ENCODE data around the gene PACSIN2. TPM values are rescaled to one million over a fixed set of nuclear protein-coding genes. Genes with fewer than 3 reads are reported as not detected.
A peak's percentile ranks its signal among the peaks of the same experiment; 100 is the strongest.

The PACSIN2 gene
- total and polyA plus RNA-seq, 2 of the 13 experiments (the other 11 are each of a cell fraction or from before 2014, with no cell fraction given), result 54.1 to 68.8 TPM

DNA sequence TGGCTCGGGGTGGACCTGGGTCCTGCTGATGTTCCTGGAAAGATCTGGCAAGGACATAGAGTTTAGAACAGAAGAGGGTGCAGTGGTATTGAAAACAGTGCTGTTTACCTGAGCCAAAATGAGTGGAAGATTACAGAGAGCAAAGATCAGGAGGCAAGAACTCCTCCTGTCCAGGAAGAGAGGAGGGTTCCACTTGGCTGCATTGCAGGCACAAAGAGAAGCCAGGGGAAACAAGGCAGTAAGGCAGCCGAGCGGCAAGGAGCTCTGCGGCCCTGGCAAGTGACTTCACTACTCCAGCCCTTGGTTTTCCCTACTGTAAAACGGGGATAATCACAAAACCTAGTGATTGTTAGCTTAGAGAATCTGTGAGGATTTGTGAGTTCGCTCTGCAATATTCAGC lies 3.7 kb upstream of the PACSIN2 start (continued):
- TF ChIP-seq, protein P1, sequence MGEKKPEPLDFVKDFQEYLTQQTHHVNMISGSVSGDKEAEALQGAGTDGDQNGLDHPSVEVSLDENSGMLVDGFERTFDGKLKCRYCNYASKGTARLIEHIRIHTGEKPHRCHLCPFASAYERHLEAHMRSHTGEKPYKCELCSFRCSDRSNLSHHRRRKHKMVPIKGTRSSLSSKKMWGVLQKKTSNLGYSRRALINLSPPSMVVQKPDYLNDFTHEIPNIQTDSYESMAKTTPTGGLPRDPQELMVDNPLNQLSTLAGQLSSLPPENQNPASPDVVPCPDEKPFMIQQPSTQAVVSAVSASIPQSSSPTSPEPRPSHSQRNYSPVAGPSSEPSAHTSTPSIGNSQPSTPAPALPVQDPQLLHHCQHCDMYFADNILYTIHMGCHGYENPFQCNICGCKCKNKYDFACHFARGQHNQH (CRISPR knock-in tag; IDR thresholded peaks at IDR 0.05), result peak; percentile 85
- TF ChIP-seq BRD4 (CRISPR knock-in tag; IDR thresholded peaks at IDR 0.05) (peak; percentile 56; the same call in 1 of the 2 replicates), ZBTB7A (CRISPR knock-in tag; IDR thresholded peaks at IDR 0.05) (no peak), ZSCAN30 (CRISPR knock-in tag; IDR thresholded peaks at IDR 0.05) (peak; percentile 54; the same call in 1 of the 2 replicates), CBX5 (CRISPR knock-in tag; IDR thresholded peaks at IDR 0.05; ENCODE audit: borderline replicate concordance) (peak; percentile 34; the same call in 1 of the 2 replicates), THAP11 (CRISPR knock-in tag; IDR thresholded peaks at IDR 0.05) (peak; percentile 66), ZNF136 (CRISPR knock-in tag; IDR thresholded peaks at IDR 0.05; ENCODE audit: low read depth) (no peak), ZNF749 (CRISPR knock-in tag; IDR thresholded peaks at IDR 0.05; ENCODE audit: borderline replicate concordance) (no peak), POLR2AphosphoS5 (IDR thresholded peaks at IDR 0.05; ENCODE audit: low read depth, low read length) (peak; percentile 86), IRF2 (CRISPR knock-in tag; IDR thresholded peaks at IDR 0.05) (peak; percentile 59; the same call in 1 of the 2 replicates), ZNF773 (CRISPR knock-in tag; IDR thresholded peaks at IDR 0.05; ENCODE audit: borderline replicate concordance) (no peak), ZMYM2 (CRISPR knock-in tag; IDR thresholded peaks at IDR 0.05) (0 out of 2 replicates have a peak, but pooled peaks have one; percentile 38)
- TF ChIP-seq, protein P2, sequence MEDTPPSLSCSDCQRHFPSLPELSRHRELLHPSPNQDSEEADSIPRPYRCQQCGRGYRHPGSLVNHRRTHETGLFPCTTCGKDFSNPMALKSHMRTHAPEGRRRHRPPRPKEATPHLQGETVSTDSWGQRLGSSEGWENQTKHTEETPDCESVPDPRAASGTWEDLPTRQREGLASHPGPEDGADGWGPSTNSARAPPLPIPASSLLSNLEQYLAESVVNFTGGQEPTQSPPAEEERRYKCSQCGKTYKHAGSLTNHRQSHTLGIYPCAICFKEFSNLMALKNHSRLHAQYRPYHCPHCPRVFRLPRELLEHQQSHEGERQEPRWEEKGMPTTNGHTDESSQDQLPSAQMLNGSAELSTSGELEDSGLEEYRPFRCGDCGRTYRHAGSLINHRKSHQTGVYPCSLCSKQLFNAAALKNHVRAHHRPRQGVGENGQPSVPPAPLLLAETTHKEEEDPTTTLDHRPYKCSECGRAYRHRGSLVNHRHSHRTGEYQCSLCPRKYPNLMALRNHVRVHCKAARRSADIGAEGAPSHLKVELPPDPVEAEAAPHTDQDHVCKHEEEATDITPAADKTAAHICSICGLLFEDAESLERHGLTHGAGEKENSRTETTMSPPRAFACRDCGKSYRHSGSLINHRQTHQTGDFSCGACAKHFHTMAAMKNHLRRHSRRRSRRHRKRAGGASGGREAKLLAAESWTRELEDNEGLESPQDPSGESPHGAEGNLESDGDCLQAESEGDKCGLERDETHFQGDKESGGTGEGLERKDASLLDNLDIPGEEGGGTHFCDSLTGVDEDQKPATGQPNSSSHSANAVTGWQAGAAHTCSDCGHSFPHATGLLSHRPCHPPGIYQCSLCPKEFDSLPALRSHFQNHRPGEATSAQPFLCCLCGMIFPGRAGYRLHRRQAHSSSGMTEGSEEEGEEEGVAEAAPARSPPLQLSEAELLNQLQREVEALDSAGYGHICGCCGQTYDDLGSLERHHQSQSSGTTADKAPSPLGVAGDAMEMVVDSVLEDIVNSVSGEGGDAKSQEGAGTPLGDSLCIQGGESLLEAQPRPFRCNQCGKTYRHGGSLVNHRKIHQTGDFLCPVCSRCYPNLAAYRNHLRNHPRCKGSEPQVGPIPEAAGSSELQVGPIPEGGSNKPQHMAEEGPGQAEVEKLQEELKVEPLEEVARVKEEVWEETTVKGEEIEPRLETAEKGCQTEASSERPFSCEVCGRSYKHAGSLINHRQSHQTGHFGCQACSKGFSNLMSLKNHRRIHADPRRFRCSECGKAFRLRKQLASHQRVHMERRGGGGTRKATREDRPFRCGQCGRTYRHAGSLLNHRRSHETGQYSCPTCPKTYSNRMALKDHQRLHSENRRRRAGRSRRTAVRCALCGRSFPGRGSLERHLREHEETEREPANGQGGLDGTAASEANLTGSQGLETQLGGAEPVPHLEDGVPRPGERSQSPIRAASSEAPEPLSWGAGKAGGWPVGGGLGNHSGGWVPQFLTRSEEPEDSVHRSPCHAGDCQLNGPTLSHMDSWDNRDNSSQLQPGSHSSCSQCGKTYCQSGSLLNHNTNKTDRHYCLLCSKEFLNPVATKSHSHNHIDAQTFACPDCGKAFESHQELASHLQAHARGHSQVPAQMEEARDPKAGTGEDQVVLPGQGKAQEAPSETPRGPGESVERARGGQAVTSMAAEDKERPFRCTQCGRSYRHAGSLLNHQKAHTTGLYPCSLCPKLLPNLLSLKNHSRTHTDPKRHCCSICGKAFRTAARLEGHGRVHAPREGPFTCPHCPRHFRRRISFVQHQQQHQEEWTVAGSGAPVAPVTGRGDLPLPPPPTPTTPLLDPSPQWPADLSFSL (CRISPR knock-in tag; IDR thresholded peaks at IDR 0.05), result no peak
- TF ChIP-seq, protein P3, sequence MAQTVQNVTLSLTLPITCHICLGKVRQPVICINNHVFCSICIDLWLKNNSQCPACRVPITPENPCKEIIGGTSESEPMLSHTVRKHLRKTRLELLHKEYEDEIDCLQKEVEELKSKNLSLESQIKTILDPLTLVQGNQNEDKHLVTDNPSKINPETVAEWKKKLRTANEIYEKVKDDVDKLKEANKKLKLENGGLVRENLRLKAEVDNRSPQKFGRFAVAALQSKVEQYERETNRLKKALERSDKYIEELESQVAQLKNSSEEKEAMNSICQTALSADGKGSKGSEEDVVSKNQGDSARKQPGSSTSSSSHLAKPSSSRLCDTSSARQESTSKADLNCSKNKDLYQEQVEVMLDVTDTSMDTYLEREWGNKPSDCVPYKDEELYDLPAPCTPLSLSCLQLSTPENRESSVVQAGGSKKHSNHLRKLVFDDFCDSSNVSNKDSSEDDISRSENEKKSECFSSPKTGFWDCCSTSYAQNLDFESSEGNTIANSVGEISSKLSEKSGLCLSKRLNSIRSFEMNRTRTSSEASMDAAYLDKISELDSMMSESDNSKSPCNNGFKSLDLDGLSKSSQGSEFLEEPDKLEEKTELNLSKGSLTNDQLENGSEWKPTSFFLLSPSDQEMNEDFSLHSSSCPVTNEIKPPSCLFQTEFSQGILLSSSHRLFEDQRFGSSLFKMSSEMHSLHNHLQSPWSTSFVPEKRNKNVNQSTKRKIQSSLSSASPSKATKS (CRISPR knock-in tag; IDR thresholded peaks at IDR 0.05), result no peak
- TF ChIP-seq, protein P4, sequence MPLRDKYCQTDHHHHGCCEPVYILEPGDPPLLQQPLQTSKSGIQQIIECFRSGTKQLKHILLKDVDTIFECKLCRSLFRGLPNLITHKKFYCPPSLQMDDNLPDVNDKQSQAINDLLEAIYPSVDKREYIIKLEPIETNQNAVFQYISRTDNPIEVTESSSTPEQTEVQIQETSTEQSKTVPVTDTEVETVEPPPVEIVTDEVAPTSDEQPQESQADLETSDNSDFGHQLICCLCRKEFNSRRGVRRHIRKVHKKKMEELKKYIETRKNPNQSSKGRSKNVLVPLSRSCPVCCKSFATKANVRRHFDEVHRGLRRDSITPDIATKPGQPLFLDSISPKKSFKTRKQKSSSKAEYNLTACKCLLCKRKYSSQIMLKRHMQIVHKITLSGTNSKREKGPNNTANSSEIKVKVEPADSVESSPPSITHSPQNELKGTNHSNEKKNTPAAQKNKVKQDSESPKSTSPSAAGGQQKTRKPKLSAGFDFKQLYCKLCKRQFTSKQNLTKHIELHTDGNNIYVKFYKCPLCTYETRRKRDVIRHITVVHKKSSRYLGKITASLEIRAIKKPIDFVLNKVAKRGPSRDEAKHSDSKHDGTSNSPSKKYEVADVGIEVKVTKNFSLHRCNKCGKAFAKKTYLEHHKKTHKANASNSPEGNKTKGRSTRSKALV (CRISPR knock-in tag; IDR thresholded peaks at IDR 0.05), result peak; percentile 67; the same call in 1 of the 2 replicates
